Right atrium auricular region (tissue), 2 donors: Measurements from ENCODE around the gene EFCC1. TPM values are rescaled to one million over a fixed set of nuclear protein-coding genes. Genes with fewer than 3 reads are reported as not detected.

Source experiments
- DNase-seq: peaks from one replicate; pipeline ENCODE4 v3.0.0-alpha.2; 2019; ENCODE audit warnings: low spot score
- H3K27ac ChIP-seq, 2 donors: fragments of 200-600 bp; sonication (generic); 1 replicate in 1 of 2; 2 replicates in 1 of 2; pipeline ENCODE4 v1.5.1; 2016 to 2019
- H3K27me3 ChIP-seq, 2 donors: fragments of 200-600 bp; sonication (generic); one replicate each; pipeline versions ENCODE4 v1.5.1 to v1.6.0; 2017 to 2019
- H3K36me3 ChIP-seq: fragments of 200-600 bp; sonication (generic); one replicate; pipeline ENCODE4 v1.5.1; 2016
- H3K4me1 ChIP-seq, 2 donors: fragments of 200-600 bp; sonication (generic); one replicate each; pipeline versions ENCODE4 v1.5.1 to v1.6.0; 2017 to 2019
- H3K4me3 ChIP-seq, 2 donors: fragments of 200-600 bp; sonication (generic); 1 replicate in 1 of 2; 2 replicates in 1 of 2; pipeline ENCODE4 v1.5.1; 2017 to 2019; ENCODE audit warnings: mild to moderate bottlenecking in 1 of 2, moderate library complexity in 1 of 2
- H3K9me3 ChIP-seq, 2 donors: fragments of 200-600 bp; sonication (generic); one replicate each; pipeline ENCODE4 v1.5.1; 2019
- CTCF ChIP-seq, 2 donors: fragments of 200-600 bp; sonication (generic); IDR thresholded peaks; one replicate each; pipeline ENCODE4 v1.5.1; 2019; ENCODE audit warnings: antibody characterized with exemption in 2 of 2
- total RNA-seq, 2 donors: library from RNA; depleted of rRNA; stranded (reverse); fragments of >200 nt; gene quantifications; one replicate each; pipeline ENCODE4 v1.1.0, GENCODE V29; 2016

EFCC1 gene
- total RNA-seq, 2 donors from 2014 or later: 1.2 to 1.5 TPM

GRCh38 chr3:129005526-129006303, 4.6 kb downstream of the EFCC1 start:
- Histone ChIP-seq H3K36me3 (no peaks in the 10 kb centered on the region), H3K9me3 (no peaks in the 10 kb centered on the region), H3K27me3 (peaks cover 0 to 3% of the 10 kb centered on the region in 2 donors), H3K4me1 (peaks cover 0 to 61% of the 10 kb centered on the region in 2 donors), H3K4me3 (no peak overlapping the region), H3K27ac (peak overlapping the region in 1 of 2 donors; percentile 35)
- no peak for TF ChIP-seq CTCF (IDR thresholded peaks at IDR 0.05)
- no peak for DNase-seq

- Histone ChIP-seq H3K4me1 (peaks cover 0 to 49% of the 10 kb centered on the region in 2 donors), H3K27ac (no peak overlapping the region), H3K4me3 (no peak overlapping the region), H3K27me3 (peaks cover 0 to 3% of the 10 kb centered on the region in 2 donors), H3K36me3 (no peaks in the 10 kb centered on the region), H3K9me3 (no peaks in the 10 kb centered on the region)
- no peak for DNase-seq
- TF ChIP-seq CTCF (IDR thresholded peaks at IDR 0.05): no peak
These were observed 5.8 kb downstream of the EFCC1 start for GRCh38 chr3:129006864-129007263.

GRCh38 chr3:129007792-129008191, 6.7 kb downstream of the EFCC1 start:
- Histone ChIP-seq H3K4me3 (no peak overlapping the region), H3K9me3 (no peaks in the 10 kb centered on the region), H3K27ac (peak overlapping the region in 1 of 2 donors; percentile 13), H3K4me1 (peaks cover 0 to 40% of the 10 kb centered on the region in 2 donors), H3K36me3 (no peaks in the 10 kb centered on the region), H3K27me3 (peaks cover 0 to 3% of the 10 kb centered on the region in 2 donors)
- TF ChIP-seq CTCF (IDR thresholded peaks at IDR 0.05): no peak
- DNase-seq: no peak

- H3K27ac ChIP-seq: no peak overlapping the region
- no peaks in the 10 kb centered on the region for H3K9me3 ChIP-seq
- no peak for TF ChIP-seq CTCF (IDR thresholded peaks at IDR 0.05)
- H3K4me1 ChIP-seq: peaks cover 0 to 33% of the 10 kb centered on the region in 2 donors
- no peak for DNase-seq
- no peaks in the 10 kb centered on the region for H3K36me3 ChIP-seq
- H3K4me3 ChIP-seq: no peak overlapping the region
- peaks cover 0 to 3% of the 10 kb centered on the region in 2 donors for H3K27me3 ChIP-seq
These were observed 8.2 kb downstream of the EFCC1 start for GRCh38 chr3:129009266-129009665.

- TF ChIP-seq CTCF (IDR thresholded peaks at IDR 0.05): no peak
- DNase-seq: no peak
- no peak overlapping the region for H3K27ac ChIP-seq
These were observed 9.3 kb downstream of the EFCC1 start for GRCh38 chr3:129010310-129010956.

More at GRCh38 chr3:129010310-129010956, 9.3 kb downstream of the EFCC1 start:
- H3K4me3 ChIP-seq: no peak overlapping the region
- H3K27me3 ChIP-seq: no peaks in the 10 kb centered on the region
- H3K9me3 ChIP-seq: no peaks in the 10 kb centered on the region
- H3K36me3 ChIP-seq: no peaks in the 10 kb centered on the region
- peaks cover 0 to 31% of the 10 kb centered on the region in 2 donors for H3K4me1 ChIP-seq
